HCT116 (cell line): Measurements from ENCODE around the gene SLC52A3. TPM values are rescaled to one million over a fixed set of nuclear protein-coding genes. Genes with fewer than 3 reads are reported as not detected.

Experiments used
- ATAC-seq: fragments of 200-7000 bp; cut with Tn5 transposase; 2 replicates; pipeline ENCODE4 v1.9.1; 2020; ENCODE audit warnings: mild to moderate bottlenecking, moderate library complexity
- BruUV-seq: library from RNA; stranded (reverse); fragments of 400-500 nt; replicated peaks from 2 replicates; lab custom pipeline; 2021; lab: Mats Ljungman, UMichigan
- CTCF ChIA-PET: fragments of 300-600 bp; sonication (Branson Sonifier 250); formaldehyde crosslinking; loops from one replicate; lab custom pipeline; 2021; ENCODE audit warnings: antibody characterized with exemption; lab: Charles Lee
- POLR2A ChIA-PET: fragments of 300-600, 350-600 bp; sonication (Branson Sonifier 250); formaldehyde crosslinking; loops from one replicate; lab custom pipeline; 2021; ENCODE audit warnings: antibody characterized with exemption; lab: Charles Lee
- RAD21 ChIA-PET, 2 experiments: fragments of 300-600 bp; sonication (Branson Sonifier 250); formaldehyde crosslinking; loops; one replicate each; lab custom pipeline; 2023; ENCODE audit warnings: low total read pairs in 2 of 2; ENCODE audit not compliant: uncharacterized antibody in 2 of 2, unreplicated experiment in 2 of 2, low non-redundant PET in 1 of 2; lab: Charles Lee
- DNase-seq: peaks from one replicate; pipeline ENCODE4 v3.0.0-alpha.2; 2010; ENCODE audit warnings: low read depth, low spot score
- H2AFZ ChIP-seq: fragments of 200-600 bp; shearing (Covaris generic), sonication (generic); 2 replicates; pipeline ENCODE4 v1.6.1; 2017; ENCODE audit warnings: low read depth, mixed run types, mixed read lengths, antibody characterized with exemption, low read length; ENCODE audit not compliant: poor library complexity, severe bottlenecking
- H3K27ac ChIP-seq: 2 replicates; pipeline ENCODE4 v1.5.1; 2012; ENCODE audit warnings: low read depth, low read length
- H3K27me3 ChIP-seq: fragments of 200-600 bp; sonication (generic); 2 replicates; pipeline ENCODE4 v1.6.1; 2016; ENCODE audit warnings: mixed run types, low read length, mixed read lengths; ENCODE audit not compliant: insufficient read depth
- H3K36me3 ChIP-seq, 2 experiments: fragments of 200-500 bp in 1 of 2; fragments of 200-600 bp in 1 of 2; sonication (Bioruptor generic) in 1 of 2; sonication (generic) in 1 of 2; 2 replicates each; pipeline versions ENCODE4 v1.5.1 to v1.6.1; 2014 to 2016; ENCODE audit warnings: low read length in 2 of 2, inconsistent platforms in 1 of 2, mixed read lengths in 1 of 2, mixed run types in 1 of 2; ENCODE audit not compliant: insufficient read depth in 2 of 2, control insufficient read depth in 1 of 2
- H3K4me1 ChIP-seq, 2 experiments: fragments of 200-600 bp in 1 of 2; sonication (generic) in 1 of 2; 2 replicates each; pipeline versions ENCODE4 v1.5.1 to v1.6.1; 2012 to 2017; ENCODE audit warnings: low read length in 2 of 2, inconsistent platforms in 1 of 2, mild to moderate bottlenecking in 1 of 2, mixed read lengths in 1 of 2, mixed run types in 1 of 2, moderate library complexity in 1 of 2; ENCODE audit not compliant: insufficient read depth in 2 of 2, control insufficient read depth in 1 of 2
- H3K4me2 ChIP-seq: fragments of 200-600 bp; sonication (generic); 2 replicates; pipeline ENCODE4 v1.6.1; 2017; ENCODE audit warnings: mixed run types, low read length, mixed read lengths
- H3K4me3 ChIP-seq, 2 experiments: fragments of 200-600 bp in 1 of 2; sonication (generic) in 1 of 2; replicated peaks in 1 of 2; 2 replicates each; pipeline ENCODE4 v1.5.1; 2011 to 2016; ENCODE audit warnings: low read length in 2 of 2, control low read depth in 1 of 2, low read depth in 1 of 2, mild to moderate bottlenecking in 1 of 2, mixed read lengths in 1 of 2, mixed run types in 1 of 2
- H3K79me2 ChIP-seq: fragments of 200-600 bp; sonication (generic); 2 replicates; pipeline ENCODE4 v1.6.1; 2017; ENCODE audit warnings: mild to moderate bottlenecking, mixed run types, low read length, moderate library complexity, mixed read lengths; ENCODE audit not compliant: insufficient read depth
- H3K9ac ChIP-seq: fragments of 200-600 bp; sonication (generic); 2 replicates; pipeline ENCODE4 v1.6.1; 2016; ENCODE audit warnings: low read length, mixed read lengths
- H3K9me2 ChIP-seq: fragments of 200-600 bp; sonication (generic), shearing (Covaris generic); 2 replicates; pipeline ENCODE4 v1.6.1; 2017; ENCODE audit warnings: mixed run types, mild to moderate bottlenecking, moderate library complexity; ENCODE audit not compliant: insufficient read depth
- H3K9me3 ChIP-seq, 2 experiments: fragments of 200-500 bp in 1 of 2; fragments of 200-600 bp in 1 of 2; sonication (Bioruptor generic) in 1 of 2; sonication (generic) in 1 of 2; 2 replicates each; pipeline ENCODE4 v1.6.1; 2014 to 2017; ENCODE audit warnings: low read length in 2 of 2, mixed read lengths in 2 of 2, inconsistent platforms in 1 of 2, low read depth in 1 of 2, mild to moderate bottlenecking in 1 of 2, mixed run types in 1 of 2, moderate library complexity in 1 of 2; ENCODE audit not compliant: control insufficient read depth in 1 of 2, insufficient read depth in 1 of 2
- H4K20me1 ChIP-seq: fragments of 200-600 bp; sonication (generic), shearing (Covaris generic); 2 replicates; pipeline ENCODE4 v1.6.1; 2017; ENCODE audit warnings: mixed run types, mild to moderate bottlenecking, moderate library complexity; ENCODE audit not compliant: insufficient read depth
- CBX3 ChIP-seq: IDR thresholded peaks from 2 replicates; pipeline ENCODE4 v1.6.1; 2012; ENCODE audit warnings: low read depth
- CEBPB ChIP-seq: IDR thresholded peaks from 2 replicates; pipeline ENCODE4 v1.6.1; 2012; ENCODE audit warnings: low read depth
- EZH2phosphoT487 ChIP-seq: fragments of 200-600 bp; IDR thresholded peaks from 2 replicates; pipeline ENCODE4 v1.6.1; 2018; ENCODE audit warnings: antibody characterized with exemption, borderline replicate concordance
- POLR2A ChIP-seq: IDR thresholded peaks from 2 replicates; pipeline ENCODE4 v1.7.0; 2011; ENCODE audit warnings: borderline replicate concordance; ENCODE audit not compliant: insufficient read depth, insufficient read length; ENCODE audit errors: extremely low read depth
- RAD21 ChIP-seq: IDR thresholded peaks from 2 replicates; pipeline ENCODE4 v1.6.1; 2012; ENCODE audit warnings: low read depth, mild to moderate bottlenecking
- SIN3A ChIP-seq: IDR thresholded peaks from 2 replicates; pipeline ENCODE4 v1.6.1; 2012; ENCODE audit warnings: low read depth
- ZFX ChIP-seq: fragments of 450-650 bp; IDR thresholded peaks from 2 replicates; pipeline ENCODE4 v1.6.1; 2017
- intact Hi-C: fragments of 100-400 bp; cut with micrococcal nuclease; formaldehyde crosslinking; loops from 2 replicates; pipeline ENCODE4 v1.10.0; 2022
- total RNA-seq: library from RNA; stranded (reverse); gene quantifications from one replicate; pipeline ENCODE4 v1.2.1, GENCODE V29; 2021; ENCODE audit not compliant: unreplicated experiment
- TF ChIP-seq, protein P1 (sequence below): IDR thresholded peaks from 2 replicates; pipeline ENCODE4 v1.6.1; 2011; ENCODE audit warnings: mild to moderate bottlenecking, low read length, moderate library complexity; ENCODE audit not compliant: insufficient replicate concordance; ENCODE audit errors: extremely low read depth

SLC52A3 gene
- total RNA-seq, 1 experiment from 2014 or later, result 10.2 TPM

DNA sequence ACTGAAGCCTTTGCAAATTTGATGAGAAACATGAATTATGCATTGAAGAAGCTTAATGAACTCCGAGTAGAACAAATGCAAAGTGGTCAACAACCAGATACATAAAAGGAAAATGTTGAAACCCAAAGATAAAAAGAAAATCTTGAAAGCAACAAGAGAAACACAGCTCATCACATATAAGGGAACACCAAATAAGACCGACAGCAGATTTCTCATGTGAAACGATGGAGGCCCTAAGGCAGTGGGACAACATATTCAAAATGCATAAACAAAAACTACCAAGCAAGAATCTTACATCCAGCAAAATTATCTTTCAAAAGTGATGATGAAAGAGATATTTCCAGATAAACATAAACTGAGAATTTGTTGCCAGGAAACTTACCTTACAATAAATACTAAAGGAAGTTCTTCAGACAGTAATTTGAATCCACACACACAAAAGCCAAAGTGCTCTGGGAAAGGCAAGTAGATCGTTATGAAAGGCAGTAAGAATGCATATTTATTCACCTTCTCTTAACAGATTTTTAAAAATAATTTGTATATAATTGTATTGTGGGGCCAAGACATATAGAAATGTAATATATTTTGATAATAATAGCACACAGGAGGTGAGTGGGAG is 22.5 kb downstream of the SLC52A3 start:
- intact Hi-C loops, result no loop called here
- no peak overlapping the region for H2AFZ ChIP-seq
- BruUV-seq, result no TSS peak
- H3K4me3 ChIP-seq, result no peak overlapping the region
- no peaks in the 10 kb centered on the region for H3K27me3 ChIP-seq
- no peaks in the 10 kb centered on the region for H3K36me3 ChIP-seq
- no peaks in the 10 kb centered on the region for H3K4me1 ChIP-seq
- no peaks in the 10 kb centered on the region for H3K79me2 ChIP-seq
- H3K9me2 ChIP-seq, result no peaks in the 10 kb centered on the region
- H3K4me2 ChIP-seq, result no peak overlapping the region
- H4K20me1 ChIP-seq, result no peaks in the 10 kb centered on the region
- no peak overlapping the region for H3K27ac ChIP-seq
- H3K9me3 ChIP-seq, result peaks cover 12 to 15% of the 10 kb centered on the region in 2 experiments; a peak in 3 of 4 replicates
- no peak for ATAC-seq
- TF ChIP-seq ZFX (no peak), POLR2A (no peak), CBX3 (peak; percentile 90; the same call in 1 of the 2 replicates), CEBPB (0 out of 2 replicates have a peak, but pooled peaks have one; percentile 15)
- TF ChIP-seq, all 23 proteins: peak for 2
- ChIA-PET CTCF (interaction anchor here (0.6 to 1.1 kb wide), 3 partner anchors 15 to 24 kb away, joined by 3 read pairs; partner anchors contain the start of gene SLC52A3), POLR2A (no interaction called here), RAD21 (no interaction called here)
- DNase-seq, result no peak
- H3K9ac ChIP-seq, result no peak overlapping the region

GRCh38 chr20:742156-742555 is 26.1 kb downstream of the SLC52A3 start:
- BruUV-seq, result no TSS peak
- no peak for ATAC-seq
- RAD21 ChIA-PET, result no interaction called here

More at GRCh38 chr20:742156-742555, 26.1 kb downstream of the SLC52A3 start:
- no peaks in the 10 kb centered on the region for H3K27me3 ChIP-seq
- peaks cover 12 to 15% of the 10 kb centered on the region in 2 experiments; a peak in 3 of 4 replicates for H3K9me3 ChIP-seq
- no peak overlapping the region for H3K4me3 ChIP-seq
- no peak overlapping the region for H3K27ac ChIP-seq
- no peaks in the 10 kb centered on the region for H4K20me1 ChIP-seq
- H2AFZ ChIP-seq, result no peak overlapping the region
- CTCF ChIA-PET, result interaction anchor here (0.6 kb wide), 1 partner anchor 11 kb away, joined by 3 read pairs; no protein-coding TSS in a partner anchor
- DNase-seq, result no peak
- intact Hi-C loops, result no loop called here
- no peaks in the 10 kb centered on the region for H3K36me3 ChIP-seq
- H3K9ac ChIP-seq, result no peak overlapping the region
- H3K4me1 ChIP-seq, result peaks cover 0 to 7% of the 10 kb centered on the region in 2 experiments; a peak in 1 of 4 replicates
- no peaks in the 10 kb centered on the region for H3K9me2 ChIP-seq
- H3K4me2 ChIP-seq, result no peak overlapping the region
- POLR2A ChIA-PET, result no interaction called here
- H3K79me2 ChIP-seq, result no peaks in the 10 kb centered on the region
- TF ChIP-seq RAD21 (no peak), CBX3 (no peak), SIN3A (no peak), EZH2phosphoT487 (no peak)
- TF ChIP-seq, protein P1, sequence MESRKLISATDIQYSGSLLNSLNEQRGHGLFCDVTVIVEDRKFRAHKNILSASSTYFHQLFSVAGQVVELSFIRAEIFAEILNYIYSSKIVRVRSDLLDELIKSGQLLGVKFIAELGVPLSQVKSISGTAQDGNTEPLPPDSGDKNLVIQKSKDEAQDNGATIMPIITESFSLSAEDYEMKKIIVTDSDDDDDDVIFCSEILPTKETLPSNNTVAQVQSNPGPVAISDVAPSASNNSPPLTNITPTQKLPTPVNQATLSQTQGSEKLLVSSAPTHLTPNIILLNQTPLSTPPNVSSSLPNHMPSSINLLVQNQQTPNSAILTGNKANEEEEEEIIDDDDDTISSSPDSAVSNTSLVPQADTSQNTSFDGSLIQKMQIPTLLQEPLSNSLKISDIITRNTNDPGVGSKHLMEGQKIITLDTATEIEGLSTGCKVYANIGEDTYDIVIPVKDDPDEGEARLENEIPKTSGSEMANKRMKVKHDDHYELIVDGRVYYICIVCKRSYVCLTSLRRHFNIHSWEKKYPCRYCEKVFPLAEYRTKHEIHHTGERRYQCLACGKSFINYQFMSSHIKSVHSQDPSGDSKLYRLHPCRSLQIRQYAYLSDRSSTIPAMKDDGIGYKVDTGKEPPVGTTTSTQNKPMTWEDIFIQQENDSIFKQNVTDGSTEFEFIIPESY, result no peak
- TF ChIP-seq, all 23 proteins: peak for 0
